Mesenchymal stem cell (in vitro differentiated cells and primary cell): ENCODE measurements around the gene SH3RF1.
A peak's percentile ranks its signal among the peaks of the same experiment; 100 is the strongest.

Source experiments
- DNase-seq: peaks from one replicate; pipeline ENCODE4 v3.0.0-alpha.2; 2013
- H2AFZ ChIP-seq: one replicate; pipeline ENCODE4 v1.6.1; 2013; ENCODE audit warnings: low read depth, mild to moderate bottlenecking, control low read depth, inconsistent platforms, low read length, moderate library complexity
- H2AK5ac ChIP-seq: 2 replicates; pipeline ENCODE4 v1.6.1; 2013; ENCODE audit warnings: low read length, moderate library complexity, mild to moderate bottlenecking, inconsistent platforms; ENCODE audit not compliant: severe bottlenecking
- H2BK120ac ChIP-seq: one replicate; pipeline ENCODE4 v1.6.1; 2013; ENCODE audit warnings: low read depth, mild to moderate bottlenecking, inconsistent platforms, low read length, moderate library complexity
- H2BK12ac ChIP-seq, 2 experiments: one replicate each; pipeline ENCODE4 v1.6.1; 2013; ENCODE audit warnings: inconsistent platforms in 2 of 2, low read length in 2 of 2, mild to moderate bottlenecking in 2 of 2, moderate library complexity in 2 of 2, control low read depth in 1 of 2
- H2BK15ac ChIP-seq: one replicate; pipeline ENCODE4 v1.6.1; 2013; ENCODE audit warnings: mild to moderate bottlenecking, low read depth, inconsistent platforms; ENCODE audit not compliant: poor library complexity, severe bottlenecking
- H2BK5ac ChIP-seq: 2 replicates; pipeline ENCODE4 v1.6.1; 2013; ENCODE audit warnings: low read depth, mild to moderate bottlenecking, low read length, control low read depth, inconsistent platforms; ENCODE audit not compliant: poor library complexity, severe bottlenecking
- H3K14ac ChIP-seq, 2 experiments: one replicate each; pipeline ENCODE4 v1.6.1; 2013; ENCODE audit warnings: inconsistent platforms in 2 of 2, low read length in 2 of 2, control low read depth in 1 of 2, mild to moderate bottlenecking in 1 of 2, moderate library complexity in 1 of 2
- H3K18ac ChIP-seq, 2 experiments: one replicate each; pipeline ENCODE4 v1.6.1; 2013; ENCODE audit warnings: inconsistent platforms in 2 of 2, low read length in 2 of 2, control low read depth in 1 of 2, low read depth in 1 of 2, mild to moderate bottlenecking in 1 of 2
- H3K23ac ChIP-seq, 2 experiments: one replicate each; pipeline ENCODE4 v1.6.1; 2013; ENCODE audit warnings: inconsistent platforms in 2 of 2, low read length in 2 of 2, mild to moderate bottlenecking in 2 of 2, moderate library complexity in 2 of 2, control low read depth in 1 of 2
- H3K27ac ChIP-seq: 2 replicates; pipeline ENCODE4 v1.5.1; 2013; ENCODE audit warnings: mild to moderate bottlenecking, moderate library complexity, low read length, control low read depth, inconsistent platforms; ENCODE audit not compliant: poor library complexity, severe bottlenecking
- H3K27me3 ChIP-seq, 2 experiments: 2 replicates each; pipeline versions ENCODE4 v1.6.1 to v1.7.0; 2013; ENCODE audit warnings: low read length in 2 of 2, mild to moderate bottlenecking in 2 of 2, moderate library complexity in 2 of 2, control low read depth in 1 of 2, inconsistent platforms in 1 of 2; ENCODE audit not compliant: control insufficient read depth in 1 of 2, insufficient read depth in 1 of 2
- H3K36me3 ChIP-seq, 2 experiments: 2 replicates each; pipeline versions ENCODE4 v1.6.1 to v1.7.0; 2013; ENCODE audit warnings: low read length in 2 of 2, control low read depth in 1 of 2, inconsistent platforms in 1 of 2, low read depth in 1 of 2, mild to moderate bottlenecking in 1 of 2; ENCODE audit not compliant: insufficient read depth in 2 of 2, control insufficient read depth in 1 of 2
- H3K4ac ChIP-seq, 2 experiments: one replicate each; pipeline ENCODE4 v1.6.1; 2013; ENCODE audit warnings: inconsistent platforms in 2 of 2, low read length in 2 of 2, mild to moderate bottlenecking in 2 of 2, moderate library complexity in 2 of 2, control low read depth in 1 of 2, low read depth in 1 of 2
- H3K4me1 ChIP-seq: 2 replicates; pipeline ENCODE4 v1.6.1; 2013; ENCODE audit warnings: low read depth, low read length, control low read depth; ENCODE audit not compliant: control insufficient read depth, insufficient read depth
- H3K4me2 ChIP-seq: 2 replicates; pipeline ENCODE4 v1.6.1; 2013; ENCODE audit warnings: low read length, mild to moderate bottlenecking, inconsistent platforms; ENCODE audit not compliant: poor library complexity, severe bottlenecking
- H3K4me3 ChIP-seq, 2 experiments: 2 replicates each; pipeline versions ENCODE4 v1.5.1 to v1.7.0; 2013; ENCODE audit warnings: low read length in 2 of 2, mild to moderate bottlenecking in 2 of 2, control low read depth in 1 of 2, low read depth in 1 of 2; ENCODE audit not compliant: insufficient read depth in 1 of 2
- H3K79me1 ChIP-seq: replicated peaks from 2 replicates; pipeline ENCODE4 v1.6.1; 2013; ENCODE audit warnings: mild to moderate bottlenecking, control low read depth, low read length, inconsistent platforms; ENCODE audit not compliant: poor library complexity, severe bottlenecking
- H3K9ac ChIP-seq: 2 replicates; pipeline ENCODE4 v1.7.0; 2013; ENCODE audit warnings: mild to moderate bottlenecking, low read length, moderate library complexity
- H3K9me3 ChIP-seq: 2 replicates; pipeline ENCODE4 v1.7.0; 2013; ENCODE audit warnings: mild to moderate bottlenecking, low read length; ENCODE audit not compliant: control insufficient read depth
- H4K8ac ChIP-seq: one replicate; pipeline ENCODE4 v1.6.1; 2013; ENCODE audit warnings: inconsistent platforms, mild to moderate bottlenecking, low read length, moderate library complexity
- H4K91ac ChIP-seq: one replicate; pipeline ENCODE4 v1.6.1; 2013; ENCODE audit warnings: mild to moderate bottlenecking, low read length, inconsistent platforms
- WGBS: methylation state at CpG from one replicate; pipeline ENCODE4 v1.1.7; 2013; ENCODE audit warnings: mixed read lengths; 5-methylcytosine and 5-hydroxymethylcytosine counted together

The SH3RF1 gene

GRCh38 chr4:169254546-169254983 lies 16.2 kb downstream of the SH3RF1 start:
- H4K8ac ChIP-seq = no peak overlapping the region
- H3K27ac ChIP-seq = peak overlapping the region; percentile 90
- no peak overlapping the region for H3K23ac ChIP-seq
- H2AFZ ChIP-seq = no peak overlapping the region
- peaks cover 15% of the 10 kb centered on the region for H3K4me1 ChIP-seq
- peak; percentile 87 for DNase-seq
- H3K9me3 ChIP-seq = no peaks in the 10 kb centered on the region
- H2BK5ac ChIP-seq = peak overlapping the region; percentile 9
- no peak overlapping the region for H3K4ac ChIP-seq
- peak overlapping the region in 1 of 2 experiments; percentile 85 for H3K18ac ChIP-seq
- H3K27me3 ChIP-seq = no peaks in the 10 kb centered on the region
- H2BK12ac ChIP-seq = no peak overlapping the region
- H2BK15ac ChIP-seq = no peak overlapping the region
- peak overlapping the region; percentile 64 for H3K4me2 ChIP-seq
- H3K79me1 ChIP-seq = peaks cover 2% of the 10 kb centered on the region
- H2AK5ac ChIP-seq = peak overlapping the region; percentile 92
- peak overlapping the region; percentile 72 for H3K9ac ChIP-seq
- H4K91ac ChIP-seq = no peak overlapping the region
- H2BK120ac ChIP-seq = no peak overlapping the region
- peak overlapping the region in 1 of 2 experiments; percentile 64 for H3K4me3 ChIP-seq
- whole genome bisulfite sequencing = 24% methylated on average over 4 of the region's 5 CpGs
- no peak overlapping the region for H3K14ac ChIP-seq
- H3K36me3 ChIP-seq = peaks cover 0 to 14% of the 10 kb centered on the region in 2 experiments

GRCh38 chr4:169253904-169254303 lies 16.9 kb downstream of the SH3RF1 start:
- H3K4ac ChIP-seq = no peak overlapping the region
- H2BK120ac ChIP-seq = no peak overlapping the region
- no peak overlapping the region for H2BK15ac ChIP-seq

GRCh38 chr4:169253113-169253671 lies 17.6 kb downstream of the SH3RF1 start:
- no peak overlapping the region for H3K23ac ChIP-seq
- no peak overlapping the region for H4K8ac ChIP-seq
- no peak overlapping the region for H2BK15ac ChIP-seq
- H3K18ac ChIP-seq = no peak overlapping the region
- H3K27me3 ChIP-seq = no peaks in the 10 kb centered on the region
- no peak overlapping the region for H3K9ac ChIP-seq
- H3K4me1 ChIP-seq = peaks cover 15% of the 10 kb centered on the region
- H3K27ac ChIP-seq = peak overlapping the region; percentile 90
- peaks cover 0 to 14% of the 10 kb centered on the region in 2 experiments for H3K36me3 ChIP-seq
- no peak overlapping the region for H4K91ac ChIP-seq
- no peaks in the 10 kb centered on the region for H3K9me3 ChIP-seq
- no peak overlapping the region for H3K4ac ChIP-seq
- no peak for DNase-seq
- WGBS = 100% methylated on average over 1 of the region's 2 CpGs
- H3K4me3 ChIP-seq = peak overlapping the region in 1 of 2 experiments; percentile 42
- H2AFZ ChIP-seq = no peak overlapping the region
- no peak overlapping the region for H3K14ac ChIP-seq
- no peak overlapping the region for H2BK5ac ChIP-seq
- H2BK12ac ChIP-seq = no peak overlapping the region
- H3K79me1 ChIP-seq = no peaks in the 10 kb centered on the region
- H2AK5ac ChIP-seq = no peak overlapping the region
- no peak overlapping the region for H2BK120ac ChIP-seq
- no peak overlapping the region for H3K4me2 ChIP-seq

More at GRCh38 chr4:169253904-169254303, 16.9 kb downstream of the SH3RF1 start:
- Histone ChIP-seq H4K8ac (no peak overlapping the region), H3K23ac (no peak overlapping the region), H3K27ac (peak overlapping the region; percentile 90), H3K27me3 (no peaks in the 10 kb centered on the region), H3K18ac (no peak overlapping the region), H2AFZ (no peak overlapping the region), H2BK12ac (no peak overlapping the region), H3K79me1 (no peaks in the 10 kb centered on the region), H2BK5ac (no peak overlapping the region), H2AK5ac (no peak overlapping the region), H4K91ac (no peak overlapping the region), H3K14ac (no peak overlapping the region), H3K36me3 (peaks cover 0 to 14% of the 10 kb centered on the region in 2 experiments), H3K4me2 (no peak overlapping the region), H3K4me1 (peaks cover 15% of the 10 kb centered on the region), H3K9ac (peak overlapping the region; percentile 72), H3K9me3 (no peaks in the 10 kb centered on the region), H3K4me3 (peak overlapping the region in 1 of 2 experiments; percentile 64)
- peak; percentile 74 for DNase-seq
- no CpG with 5 or more reads among the region's 1 CpG for WGBS

- no peak overlapping the region for H2BK12ac ChIP-seq
- peak overlapping the region; percentile 90 for H3K27ac ChIP-seq
- no peak overlapping the region for H3K4ac ChIP-seq
- no peak overlapping the region for H2AK5ac ChIP-seq
- no peak overlapping the region for H3K9ac ChIP-seq
- H3K79me1 ChIP-seq = no peaks in the 10 kb centered on the region
- H3K27me3 ChIP-seq = no peaks in the 10 kb centered on the region
- H3K23ac ChIP-seq = no peak overlapping the region
- no peak overlapping the region for H3K14ac ChIP-seq
- no peak overlapping the region for H2BK120ac ChIP-seq
- H3K18ac ChIP-seq = no peak overlapping the region
- WGBS = 79% methylated on average over 4 of the region's 4 CpGs
- peaks cover 0 to 8% of the 10 kb centered on the region in 2 experiments for H3K36me3 ChIP-seq
- no peak overlapping the region for H2BK15ac ChIP-seq
- H4K8ac ChIP-seq = no peak overlapping the region
- H2AFZ ChIP-seq = no peak overlapping the region
- H3K4me1 ChIP-seq = peaks cover 13% of the 10 kb centered on the region
- peak overlapping the region in 1 of 2 experiments; percentile 42 for H3K4me3 ChIP-seq
- H4K91ac ChIP-seq = no peak overlapping the region
- H3K9me3 ChIP-seq = no peaks in the 10 kb centered on the region
- no peak overlapping the region for H2BK5ac ChIP-seq
- DNase-seq = no peak
- peak overlapping the region; percentile 14 for H3K4me2 ChIP-seq
Measured at GRCh38 chr4:169252339-169253112, 18.2 kb downstream of the SH3RF1 start.
